Measurements from ENCODE around the gene ZSWIM6. TPM values are rescaled to one million over a fixed set of nuclear protein-coding genes. Genes with fewer than 3 reads are reported as not detected.
A peak's percentile ranks its signal among the peaks of the same experiment; 100 is the strongest.

Gene ZSWIM6
- polyA plus RNA-seq, 1 of the 3 experiments (the other 2 are of a cell fraction), result 7.4 TPM

DNA sequence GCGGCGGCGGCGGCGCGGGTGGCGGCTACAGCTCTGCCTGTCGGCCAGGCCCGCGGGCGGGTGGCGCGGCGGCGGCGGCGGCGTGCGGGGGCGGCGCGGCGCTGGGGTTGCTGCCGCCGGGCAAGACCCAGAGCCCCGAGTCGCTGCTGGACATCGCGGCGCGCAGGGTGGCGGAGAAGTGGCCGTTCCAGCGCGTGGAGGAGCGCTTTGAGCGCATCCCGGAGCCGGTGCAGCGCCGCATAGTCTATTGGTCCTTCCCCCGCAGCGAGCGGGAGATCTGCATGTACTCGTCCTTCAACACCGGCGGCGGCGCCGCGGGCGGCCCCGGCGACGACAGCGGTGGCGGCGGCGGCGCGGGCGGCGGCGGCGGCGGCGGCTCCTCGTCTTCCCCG is 296 bp downstream of the ZSWIM6 start:
- H2AFZ ChIP-seq (ENCODE audit: low read depth), result no peak overlapping the region
- H3K79me2 ChIP-seq (ENCODE audit: insufficient read depth), result peaks cover 46% of the 10 kb centered on the region
- no peak overlapping the region for H3K4me2 ChIP-seq
- ChIA-PET CTCF (interaction anchor here (0.7 to 3.3 kb wide), 3 partner anchors 27 to 373 kb away, joined by 3 to 22 read pairs (median 9); no protein-coding TSS in a partner anchor), POLR2A (no interaction called here)
- 2% methylated on average over 11 of the region's 69 CpGs for WGBS (ENCODE audit: low lambda C conversion rate)
- H3K9me2 ChIP-seq, result no peaks in the 10 kb centered on the region
- H3K4me1 ChIP-seq (ENCODE audit: control insufficient read depth in 1 of 2, insufficient read depth in 2 of 2, low read depth in 1 of 2, low read length in 1 of 2), result peaks cover 15 to 21% of the 10 kb centered on the region in 2 experiments; a peak in 3 of 4 replicates
- no peak for TF ChIP-seq MXI1 (IDR thresholded peaks at IDR 0.05; ENCODE audit: low read depth, low read length)
- no peak for TF ChIP-seq TEAD4 (IDR thresholded peaks at IDR 0.05; ENCODE audit: borderline replicate concordance, insufficient read depth)
- no peak for TF ChIP-seq CHD2 (IDR thresholded peaks at IDR 0.05; ENCODE audit: low read length, partially characterized antibody)
- TF ChIP-seq, protein P1, sequence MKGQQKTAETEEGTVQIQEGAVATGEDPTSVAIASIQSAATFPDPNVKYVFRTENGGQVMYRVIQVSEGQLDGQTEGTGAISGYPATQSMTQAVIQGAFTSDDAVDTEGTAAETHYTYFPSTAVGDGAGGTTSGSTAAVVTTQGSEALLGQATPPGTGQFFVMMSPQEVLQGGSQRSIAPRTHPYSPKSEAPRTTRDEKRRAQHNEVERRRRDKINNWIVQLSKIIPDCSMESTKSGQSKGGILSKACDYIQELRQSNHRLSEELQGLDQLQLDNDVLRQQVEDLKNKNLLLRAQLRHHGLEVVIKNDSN (IDR thresholded peaks at IDR 0.05; ENCODE audit: borderline replicate concordance, low read depth), result no peak
- TF ChIP-seq FOSL2 (IDR thresholded peaks at IDR 0.05; ENCODE audit: borderline replicate concordance, low read depth), result no peak
- TF ChIP-seq RXRA (IDR thresholded peaks at IDR 0.05; ENCODE audit: borderline replicate concordance, low read depth), result no peak
- no peak for TF ChIP-seq GABPA (IDR thresholded peaks at IDR 0.05; ENCODE audit: low read depth)
- TF ChIP-seq, protein P2, sequence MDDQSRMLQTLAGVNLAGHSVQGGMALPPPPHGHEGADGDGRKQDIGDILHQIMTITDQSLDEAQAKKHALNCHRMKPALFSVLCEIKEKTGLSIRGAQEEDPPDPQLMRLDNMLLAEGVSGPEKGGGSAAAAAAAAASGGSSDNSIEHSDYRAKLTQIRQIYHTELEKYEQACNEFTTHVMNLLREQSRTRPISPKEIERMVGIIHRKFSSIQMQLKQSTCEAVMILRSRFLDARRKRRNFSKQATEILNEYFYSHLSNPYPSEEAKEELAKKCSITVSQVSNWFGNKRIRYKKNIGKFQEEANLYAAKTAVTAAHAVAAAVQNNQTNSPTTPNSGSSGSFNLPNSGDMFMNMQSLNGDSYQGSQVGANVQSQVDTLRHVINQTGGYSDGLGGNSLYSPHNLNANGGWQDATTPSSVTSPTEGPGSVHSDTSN (IDR thresholded peaks at IDR 0.05), result no peak
- TF ChIP-seq, protein P3, sequence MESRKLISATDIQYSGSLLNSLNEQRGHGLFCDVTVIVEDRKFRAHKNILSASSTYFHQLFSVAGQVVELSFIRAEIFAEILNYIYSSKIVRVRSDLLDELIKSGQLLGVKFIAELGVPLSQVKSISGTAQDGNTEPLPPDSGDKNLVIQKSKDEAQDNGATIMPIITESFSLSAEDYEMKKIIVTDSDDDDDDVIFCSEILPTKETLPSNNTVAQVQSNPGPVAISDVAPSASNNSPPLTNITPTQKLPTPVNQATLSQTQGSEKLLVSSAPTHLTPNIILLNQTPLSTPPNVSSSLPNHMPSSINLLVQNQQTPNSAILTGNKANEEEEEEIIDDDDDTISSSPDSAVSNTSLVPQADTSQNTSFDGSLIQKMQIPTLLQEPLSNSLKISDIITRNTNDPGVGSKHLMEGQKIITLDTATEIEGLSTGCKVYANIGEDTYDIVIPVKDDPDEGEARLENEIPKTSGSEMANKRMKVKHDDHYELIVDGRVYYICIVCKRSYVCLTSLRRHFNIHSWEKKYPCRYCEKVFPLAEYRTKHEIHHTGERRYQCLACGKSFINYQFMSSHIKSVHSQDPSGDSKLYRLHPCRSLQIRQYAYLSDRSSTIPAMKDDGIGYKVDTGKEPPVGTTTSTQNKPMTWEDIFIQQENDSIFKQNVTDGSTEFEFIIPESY (IDR thresholded peaks at IDR 0.05; ENCODE audit: borderline replicate concordance, low read depth), result no peak
- TF ChIP-seq TCF12 (IDR thresholded peaks at IDR 0.05), result no peak
- TF ChIP-seq RFX5 (IDR thresholded peaks at IDR 0.05; ENCODE audit: low read length), result no peak
- TF ChIP-seq, protein P4, sequence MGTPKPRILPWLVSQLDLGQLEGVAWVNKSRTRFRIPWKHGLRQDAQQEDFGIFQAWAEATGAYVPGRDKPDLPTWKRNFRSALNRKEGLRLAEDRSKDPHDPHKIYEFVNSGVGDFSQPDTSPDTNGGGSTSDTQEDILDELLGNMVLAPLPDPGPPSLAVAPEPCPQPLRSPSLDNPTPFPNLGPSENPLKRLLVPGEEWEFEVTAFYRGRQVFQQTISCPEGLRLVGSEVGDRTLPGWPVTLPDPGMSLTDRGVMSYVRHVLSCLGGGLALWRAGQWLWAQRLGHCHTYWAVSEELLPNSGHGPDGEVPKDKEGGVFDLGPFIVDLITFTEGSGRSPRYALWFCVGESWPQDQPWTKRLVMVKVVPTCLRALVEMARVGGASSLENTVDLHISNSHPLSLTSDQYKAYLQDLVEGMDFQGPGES (IDR thresholded peaks at IDR 0.05; ENCODE audit: low read depth, low read length), result no peak
- no peaks in the 10 kb centered on the region for H3K9me3 ChIP-seq
- no peaks in the 10 kb centered on the region for H3K36me3 ChIP-seq (replicated peaks in 1 of 2; ENCODE audit: control insufficient read depth in 1 of 2, insufficient read depth in 2 of 2, low read length in 1 of 2)
- H3F3A ChIP-seq (replicated peaks; ENCODE audit: insufficient read depth), result peaks cover 10% of the 10 kb centered on the region
- H3K4me3 ChIP-seq (ENCODE audit: low read depth in 2 of 2, low read length in 1 of 2), result peak overlapping the region in 1 of 2 experiments; percentile 85; a peak in 3 of 4 replicates
- peak; percentile 52 for DNase-seq
- H3K9ac ChIP-seq, result peak overlapping the region; percentile 50; the same call in 1 of the 2 replicates
- H3K27me3 ChIP-seq (ENCODE audit: insufficient read depth), result no peaks in the 10 kb centered on the region
- H3K27ac ChIP-seq (ENCODE audit: low read depth in 2 of 2, low read length in 1 of 2), result peak overlapping the region in 1 of 2 experiments; percentile 86; a peak in 2 of 4 replicates
- H4K20me1 ChIP-seq (ENCODE audit: insufficient read depth), result peaks cover 41% of the 10 kb centered on the region

Measured in SK-N-SH (cell line).